GM12892 (cell line): ENCODE measurements around the gene TFF3.

Experiments used
- POLR2A ChIP-seq: IDR thresholded peaks from 2 replicates; pipeline ENCODE4 v1.6.1; 2011; ENCODE audit warnings: low read depth, low read length, control low read depth
- POLR2AphosphoS5 ChIP-seq: IDR thresholded peaks from 2 replicates; pipeline ENCODE4 v1.6.1; 2011; ENCODE audit warnings: low read depth, low read length, control low read depth
- TAF1 ChIP-seq: IDR thresholded peaks from 2 replicates; pipeline ENCODE4 v1.6.1; 2011; ENCODE audit warnings: low read depth, mild to moderate bottlenecking, control low read depth, low read length, borderline replicate concordance

GRCh38 chr21:42358937-42359336, 43.7 kb upstream of the TFF3 start:
- TF ChIP-seq POLR2A (no peak), POLR2AphosphoS5 (no peak), TAF1 (no peak)
